Thoracic aorta (tissue), 2 donors: ENCODE data around the gene GNG2. TPM values are rescaled to one million over a fixed set of nuclear protein-coding genes. Genes with fewer than 3 reads are reported as not detected.

Experiments used
- ATAC-seq: fragments of 150-250 bp; one replicate; pipeline ENCODE4 v1.8.0; 2017; ENCODE audit warnings: low read depth; ENCODE audit not compliant: insufficient number of reproducible peaks, low FRiP score
- DNase-seq: peaks from one replicate; pipeline ENCODE4 v3.0.0-alpha.2; 2020; ENCODE audit warnings: low spot score
- H3K27ac ChIP-seq, 2 donors: fragments of 200-600 bp; sonication (generic); 1 replicate in 1 of 2; 2 replicates in 1 of 2; pipeline ENCODE4 v1.5.1; 2016; ENCODE audit warnings: mild to moderate bottlenecking in 2 of 2, moderate library complexity in 2 of 2
- H3K27me3 ChIP-seq: fragments of 200-600 bp; sonication (generic); replicated peaks from 2 replicates; pipeline ENCODE4 v1.6.0; 2016; ENCODE audit warnings: mild to moderate bottlenecking; ENCODE audit not compliant: insufficient read depth
- H3K36me3 ChIP-seq: fragments of 200-600 bp; sonication (generic); one replicate; pipeline ENCODE4 v1.5.1; 2016
- H3K4me1 ChIP-seq, 2 donors: fragments of 200-600 bp; sonication (generic); 1 replicate in 1 of 2; 2 replicates in 1 of 2; pipeline versions ENCODE4 v1.5.1 to v1.6.0; 2016; ENCODE audit warnings: low read depth in 2 of 2, mild to moderate bottlenecking in 1 of 2; ENCODE audit not compliant: control insufficient read depth in 1 of 2
- H3K4me3 ChIP-seq: fragments of 200-600 bp; sonication (generic); 2 replicates; pipeline ENCODE4 v1.5.1; 2016; ENCODE audit warnings: mild to moderate bottlenecking
- H3K9me3 ChIP-seq: fragments of 200-600 bp; sonication (generic); 2 replicates; pipeline ENCODE4 v1.5.1; 2016
- total RNA-seq, 2 donors: library from RNA; depleted of rRNA; stranded (reverse); fragments of >200 nt; gene quantifications; one replicate each; pipeline versions ENCODE4 v1.1.0 to v1.2.3, GENCODE V29; 2016
- TF ChIP-seq, protein P1 (sequence below): fragments of 200-600 bp; sonication (generic); IDR thresholded peaks from one replicate; pipeline ENCODE4 v1.5.1; 2019; ENCODE audit warnings: antibody characterized with exemption

Gene GNG2
- total RNA-seq, 2 donors from 2014 or later = 8.7 to 9.3 TPM

DNA sequence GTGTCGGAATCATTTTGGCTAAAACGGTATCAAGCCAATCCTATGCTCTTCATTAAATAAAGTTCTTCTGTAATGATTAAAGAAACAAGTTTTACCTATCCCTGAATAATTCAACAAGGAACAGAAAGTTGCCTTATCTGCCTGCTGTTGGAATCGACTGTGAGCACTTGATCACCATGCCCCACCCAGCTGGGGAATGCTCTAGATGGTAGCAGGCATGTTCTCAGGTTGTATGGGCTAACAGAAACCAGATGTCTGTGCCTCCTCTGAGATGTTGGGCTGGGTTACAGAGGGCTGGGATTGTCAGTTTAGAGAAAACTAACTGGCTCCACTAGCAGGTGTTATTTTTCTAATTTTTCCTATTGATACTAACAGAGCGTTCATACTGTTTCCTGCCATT lies 157.8 kb downstream of the GNG2 start:
- no peaks in the 10 kb centered on the region for H3K27me3 ChIP-seq
- ATAC-seq = no peak
- no peak for DNase-seq
- H3K27ac ChIP-seq = no peak overlapping the region
- peaks cover 2% of the 10 kb centered on the region for H3K36me3 ChIP-seq
- H3K4me3 ChIP-seq = no peak overlapping the region
- TF ChIP-seq, protein P1, sequence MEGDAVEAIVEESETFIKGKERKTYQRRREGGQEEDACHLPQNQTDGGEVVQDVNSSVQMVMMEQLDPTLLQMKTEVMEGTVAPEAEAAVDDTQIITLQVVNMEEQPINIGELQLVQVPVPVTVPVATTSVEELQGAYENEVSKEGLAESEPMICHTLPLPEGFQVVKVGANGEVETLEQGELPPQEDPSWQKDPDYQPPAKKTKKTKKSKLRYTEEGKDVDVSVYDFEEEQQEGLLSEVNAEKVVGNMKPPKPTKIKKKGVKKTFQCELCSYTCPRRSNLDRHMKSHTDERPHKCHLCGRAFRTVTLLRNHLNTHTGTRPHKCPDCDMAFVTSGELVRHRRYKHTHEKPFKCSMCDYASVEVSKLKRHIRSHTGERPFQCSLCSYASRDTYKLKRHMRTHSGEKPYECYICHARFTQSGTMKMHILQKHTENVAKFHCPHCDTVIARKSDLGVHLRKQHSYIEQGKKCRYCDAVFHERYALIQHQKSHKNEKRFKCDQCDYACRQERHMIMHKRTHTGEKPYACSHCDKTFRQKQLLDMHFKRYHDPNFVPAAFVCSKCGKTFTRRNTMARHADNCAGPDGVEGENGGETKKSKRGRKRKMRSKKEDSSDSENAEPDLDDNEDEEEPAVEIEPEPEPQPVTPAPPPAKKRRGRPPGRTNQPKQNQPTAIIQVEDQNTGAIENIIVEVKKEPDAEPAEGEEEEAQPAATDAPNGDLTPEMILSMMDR = no peak
- peaks cover 0 to under 1% of the 10 kb centered on the region in 2 donors for H3K4me1 ChIP-seq
- no peaks in the 10 kb centered on the region for H3K9me3 ChIP-seq

DNA sequence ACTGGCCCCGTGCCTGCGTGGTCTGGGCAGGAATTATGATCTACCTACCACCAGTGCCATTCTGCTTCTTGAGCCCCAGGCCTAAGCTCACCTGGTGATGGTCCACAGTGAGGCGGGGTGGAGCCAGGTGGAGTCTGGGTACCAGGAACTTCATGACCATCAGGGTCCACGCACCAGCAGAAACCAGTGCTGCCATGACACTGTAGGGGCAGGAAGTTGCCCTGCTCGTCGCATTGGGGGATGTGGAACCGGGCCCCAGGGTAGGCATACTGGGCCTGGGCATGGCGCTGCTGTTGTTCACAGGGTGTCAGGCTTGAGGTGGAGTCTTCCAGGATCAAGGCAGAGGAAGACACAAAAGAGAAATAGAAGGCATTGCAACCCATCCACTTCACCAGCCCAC lies 158.6 kb downstream of the GNG2 start:
- Histone ChIP-seq H3K9me3 (no peaks in the 10 kb centered on the region), H3K4me3 (no peak overlapping the region), H3K27me3 (no peaks in the 10 kb centered on the region), H3K27ac (no peak overlapping the region), H3K36me3 (peaks cover 2% of the 10 kb centered on the region), H3K4me1 (peaks cover 0 to 6% of the 10 kb centered on the region in 2 donors)
- DNase-seq = no peak
- ATAC-seq = no peak
- TF ChIP-seq, protein P1 = no peak

Other genes starting within 250 kb of the GNG2 start
- gene FRMD6, start 208.7 kb upstream of the GNG2 start, total RNA-seq = 10 to 100 TPM; 72.3 to 79.6 TPM
- gene RTRAF, start 128.9 kb downstream of the GNG2 start, total RNA-seq = 10 to 100 TPM; 36.9 to 44.8 TPM
- gene NID2, start 208.4 kb downstream of the GNG2 start, total RNA-seq = 10 to 100 TPM; 21.0 to 33.3 TPM